KOPT-K1 (cell line): Measurements from ENCODE around the gene RGS7BP.

Experiments used
- H3K27ac ChIP-seq: fragments of 200-600 bp; sonication (generic); 2 replicates; pipeline ENCODE4 v1.5.1; 2016; ENCODE audit warnings: antibody characterized with exemption, mild to moderate bottlenecking, low read depth, low read length; ENCODE audit not compliant: poor library complexity, severe bottlenecking
- H3K36me3 ChIP-seq: fragments of 200-600 bp; sonication (generic); 2 replicates; pipeline ENCODE4 v1.5.1; 2017; ENCODE audit warnings: antibody characterized with exemption, mild to moderate bottlenecking, low read length, moderate library complexity; ENCODE audit not compliant: insufficient read depth
- H3K9me3 ChIP-seq: fragments of 200-600 bp; sonication (generic); 2 replicates; pipeline ENCODE4 v1.5.1; 2017; ENCODE audit warnings: antibody characterized with exemption, low read length, mild to moderate bottlenecking; ENCODE audit not compliant: insufficient read depth, poor library complexity, severe bottlenecking

Gene RGS7BP

GRCh38 chr5:64505769-64506566 is at the start of gene RGS7BP:
RGS7BP (plus strand) TSS chr5:64506015; CDS start chr5:64506625, 610 bp downstream.
- Histone ChIP-seq H3K9me3 (no peaks in the 10 kb centered on the region), H3K27ac (no peak within 1 kb of the TSS), H3K36me3 (no peaks in the 10 kb centered on the region)

- Histone ChIP-seq H3K27ac (no peak overlapping the region), H3K9me3 (no peaks in the 10 kb centered on the region), H3K36me3 (no peaks in the 10 kb centered on the region)
Observed at GRCh38 chr5:64457846-64458245, 48.0 kb upstream of the RGS7BP start.

GRCh38 chr5:64458948-64459347 is 46.9 kb upstream of the RGS7BP start:
- Histone ChIP-seq H3K9me3 (no peaks in the 10 kb centered on the region), H3K36me3 (no peaks in the 10 kb centered on the region), H3K27ac (no peak overlapping the region)

GRCh38 chr5:64462391-64462790 is 43.4 kb upstream of the RGS7BP start:
- no peak overlapping the region for H3K27ac ChIP-seq
- H3K9me3 ChIP-seq = no peaks in the 10 kb centered on the region
- H3K36me3 ChIP-seq = no peaks in the 10 kb centered on the region

- Histone ChIP-seq H3K9me3 (no peaks in the 10 kb centered on the region), H3K27ac (no peak overlapping the region), H3K36me3 (no peaks in the 10 kb centered on the region)
Observed at GRCh38 chr5:64486163-64486562, 19.7 kb upstream of the RGS7BP start.

GRCh38 chr5:64487283-64487682 is 18.5 kb upstream of the RGS7BP start:
- H3K36me3 ChIP-seq = no peaks in the 10 kb centered on the region
- H3K27ac ChIP-seq = no peak overlapping the region

GRCh38 chr5:64489857-64490256 is 16.0 kb upstream of the RGS7BP start:
- no peaks in the 10 kb centered on the region for H3K36me3 ChIP-seq
- H3K27ac ChIP-seq = no peak overlapping the region
- no peaks in the 10 kb centered on the region for H3K9me3 ChIP-seq

More at GRCh38 chr5:64487283-64487682, 18.5 kb upstream of the RGS7BP start:
- H3K9me3 ChIP-seq = no peaks in the 10 kb centered on the region

GRCh38 chr5:64497386-64497785 is 8.4 kb upstream of the RGS7BP start:
- no peak overlapping the region for H3K27ac ChIP-seq
- H3K36me3 ChIP-seq = no peaks in the 10 kb centered on the region
- no peaks in the 10 kb centered on the region for H3K9me3 ChIP-seq

GRCh38 chr5:64502196-64502595 is 3.6 kb upstream of the RGS7BP start:
- H3K36me3 ChIP-seq = no peaks in the 10 kb centered on the region
- H3K9me3 ChIP-seq = no peaks in the 10 kb centered on the region
- no peak overlapping the region for H3K27ac ChIP-seq

- no peaks in the 10 kb centered on the region for H3K36me3 ChIP-seq
- H3K9me3 ChIP-seq = no peaks in the 10 kb centered on the region
- no peak overlapping the region for H3K27ac ChIP-seq
Observed at GRCh38 chr5:64506567-64507263, 900 bp downstream of the RGS7BP start.

GRCh38 chr5:64507264-64507605 is 1.4 kb downstream of the RGS7BP start:
- Histone ChIP-seq H3K9me3 (no peaks in the 10 kb centered on the region), H3K36me3 (no peaks in the 10 kb centered on the region), H3K27ac (no peak overlapping the region)

GRCh38 chr5:64509828-64510227 is 4.0 kb downstream of the RGS7BP start:
- no peak overlapping the region for H3K27ac ChIP-seq
- no peaks in the 10 kb centered on the region for H3K9me3 ChIP-seq
- no peaks in the 10 kb centered on the region for H3K36me3 ChIP-seq

- H3K9me3 ChIP-seq = no peaks in the 10 kb centered on the region
- H3K27ac ChIP-seq = no peak overlapping the region
- no peaks in the 10 kb centered on the region for H3K36me3 ChIP-seq
Observed at GRCh38 chr5:64513492-64513891, 7.7 kb downstream of the RGS7BP start.

- Histone ChIP-seq H3K36me3 (no peaks in the 10 kb centered on the region), H3K9me3 (no peaks in the 10 kb centered on the region), H3K27ac (no peak overlapping the region)
Observed at GRCh38 chr5:64514612-64515011, 8.8 kb downstream of the RGS7BP start.

- no peaks in the 10 kb centered on the region for H3K36me3 ChIP-seq
- H3K27ac ChIP-seq = no peak overlapping the region
- no peaks in the 10 kb centered on the region for H3K9me3 ChIP-seq
Observed at GRCh38 chr5:64516216-64516615, 10.4 kb downstream of the RGS7BP start.

GRCh38 chr5:64518793-64519192 is 13.0 kb downstream of the RGS7BP start:
- Histone ChIP-seq H3K27ac (no peak overlapping the region), H3K36me3 (no peaks in the 10 kb centered on the region), H3K9me3 (no peaks in the 10 kb centered on the region)
